ENCODE results near the gene SPSB1.

- no peak for TF ChIP-seq CTCF (conservative IDR thresholded peaks at IDR 0.05 in 1 of 2, IDR thresholded peaks at IDR 0.05 in 1 of 2; ENCODE audit: extremely low read depth in 1 of 2, insufficient read depth in 1 of 2, low read depth in 1 of 2, low read length in 2 of 2)
- no peak for TF ChIP-seq EZH2 (IDR thresholded peaks at IDR 0.05; ENCODE audit: borderline replicate concordance, low read length)
Observed at GRCh38 chr1:9258629-9259028, 34.1 kb upstream of the SPSB1 start.

Data from mammary epithelial cell (primary cell).